ENCODE measurements around the gene RBM19. TPM values are rescaled to one million over a fixed set of nuclear protein-coding genes. Genes with fewer than 3 reads are reported as not detected.
"Not testable (repeated sequence)": the region's sequence is repeated elsewhere in the genome, so short reads cannot be mapped to it uniquely, and the experiment has no call there.

RBM19 gene
- total and polyA plus RNA-seq, 4 donors, result 14.6 to 33.6 (median 24.4) TPM

- 76% methylated on average over 4 of the region's 5 CpGs for WGBS (ENCODE audit: insufficient coverage)
- no peaks in the 10 kb centered on the region for H3K9me3 ChIP-seq (ENCODE audit: control insufficient read depth, insufficient read depth, low read length)
- no peak overlapping the region for H3K4me3 ChIP-seq (ENCODE audit: low read depth, low read length)
- peaks cover 10% of the 10 kb centered on the region for H3K27me3 ChIP-seq (ENCODE audit: control insufficient read depth, insufficient read depth, low read length)
- H3K4me1 ChIP-seq (ENCODE audit: control insufficient read depth, insufficient read depth, low read length), result no peaks in the 10 kb centered on the region
- H3K36me3 ChIP-seq (ENCODE audit: control insufficient read depth, insufficient read depth, low read length), result no peaks in the 10 kb centered on the region
- no peak overlapping the region for H3K27ac ChIP-seq (ENCODE audit: low read depth, low read length)
- DNase-seq (ENCODE audit: low read depth in 4 of 6, low spot score in 6 of 6), result no peak
Measured at GRCh38 chr12:114003286-114003685, 37.2 kb upstream of the RBM19 start.

- no peak for DNase-seq (ENCODE audit: low read depth in 4 of 6, low spot score in 6 of 6)
- no peak overlapping the region for H3K4me3 ChIP-seq (ENCODE audit: low read depth, low read length)
- H3K9me3 ChIP-seq (ENCODE audit: control insufficient read depth, insufficient read depth, low read length), result no peaks in the 10 kb centered on the region
- H3K27me3 ChIP-seq (ENCODE audit: control insufficient read depth, insufficient read depth, low read length), result peaks cover 13% of the 10 kb centered on the region
- no peaks in the 10 kb centered on the region for H3K4me1 ChIP-seq (ENCODE audit: control insufficient read depth, insufficient read depth, low read length)
- H3K27ac ChIP-seq (ENCODE audit: low read depth, low read length), result no peak overlapping the region
- no CpG with 5 or more reads among the region's 5 CpGs for WGBS (ENCODE audit: insufficient coverage)
- H3K36me3 ChIP-seq (ENCODE audit: control insufficient read depth, insufficient read depth, low read length), result no peaks in the 10 kb centered on the region
Measured at GRCh38 chr12:114001511-114002340, 35.6 kb upstream of the RBM19 start.

- Histone ChIP-seq H3K27me3 (ENCODE audit: control insufficient read depth, insufficient read depth, low read length) (peaks cover 17% of the 10 kb centered on the region), H3K4me1 (ENCODE audit: control insufficient read depth, insufficient read depth, low read length) (no peaks in the 10 kb centered on the region), H3K36me3 (ENCODE audit: control insufficient read depth, insufficient read depth, low read length) (no peaks in the 10 kb centered on the region), H3K4me3 (ENCODE audit: low read depth, low read length) (no peak overlapping the region), H3K9me3 (ENCODE audit: control insufficient read depth, insufficient read depth, low read length) (no peaks in the 10 kb centered on the region), H3K27ac (ENCODE audit: low read depth, low read length) (no peak overlapping the region)
- 88% methylated on average over 5 of the region's 8 CpGs for whole genome bisulfite sequencing (ENCODE audit: insufficient coverage)
- DNase-seq (ENCODE audit: low read depth in 4 of 6, low spot score in 6 of 6), result no peak
Measured at GRCh38 chr12:114000861-114001260, 34.7 kb upstream of the RBM19 start.

DNA sequence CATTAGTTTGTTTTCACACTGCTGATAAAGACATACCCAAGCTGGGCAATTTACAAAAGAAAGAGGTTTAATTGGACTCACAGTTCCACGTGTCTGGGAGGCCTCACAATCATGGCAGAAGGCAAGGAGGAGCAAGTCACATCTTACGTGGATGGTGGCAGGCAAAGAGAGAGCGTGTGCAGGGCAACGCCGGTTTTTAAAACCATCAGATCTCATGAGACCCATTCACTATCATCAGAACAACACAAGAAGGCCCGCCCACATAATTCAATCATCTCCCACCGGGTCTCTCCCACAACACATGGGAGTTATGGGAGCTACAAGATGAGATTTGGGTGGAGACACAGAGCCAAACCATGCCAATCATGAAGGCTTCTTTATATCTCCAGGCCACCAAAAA, 34.1 kb upstream of the RBM19 start:
- not testable (repeated sequence) for H3K36me3 ChIP-seq (ENCODE audit: control insufficient read depth, insufficient read depth, low read length); H3K9me3 ChIP-seq (ENCODE audit: control insufficient read depth, insufficient read depth, low read length); H3K4me1 ChIP-seq (ENCODE audit: control insufficient read depth, insufficient read depth, low read length); H3K27ac ChIP-seq (ENCODE audit: low read depth, low read length); H3K4me3 ChIP-seq (ENCODE audit: low read depth, low read length); DNase-seq (ENCODE audit: low read depth in 4 of 6, low spot score in 6 of 6)
- peaks cover 17% of the 10 kb centered on the region for H3K27me3 ChIP-seq (ENCODE audit: control insufficient read depth, insufficient read depth, low read length)
- WGBS (ENCODE audit: insufficient coverage), result 70% methylated on average over 3 of the region's 7 CpGs

- Histone ChIP-seq H3K4me3 (ENCODE audit: low read depth, low read length) (no peak overlapping the region), H3K9me3 (ENCODE audit: control insufficient read depth, insufficient read depth, low read length) (no peaks in the 10 kb centered on the region), H3K36me3 (ENCODE audit: control insufficient read depth, insufficient read depth, low read length) (no peaks in the 10 kb centered on the region), H3K4me1 (ENCODE audit: control insufficient read depth, insufficient read depth, low read length) (no peaks in the 10 kb centered on the region), H3K27ac (ENCODE audit: low read depth, low read length) (no peak overlapping the region), H3K27me3 (ENCODE audit: control insufficient read depth, insufficient read depth, low read length) (peaks cover 14% of the 10 kb centered on the region)
- no peak for DNase-seq (ENCODE audit: low read depth in 4 of 6, low spot score in 6 of 6)
- 69% methylated on average over 2 of the region's 3 CpGs for WGBS (ENCODE audit: insufficient coverage)
Measured at GRCh38 chr12:113997365-113997764, 31.2 kb upstream of the RBM19 start.

GRCh38 chr12:113996026-113996425, 29.9 kb upstream of the RBM19 start:
- no peaks in the 10 kb centered on the region for H3K4me1 ChIP-seq (ENCODE audit: control insufficient read depth, insufficient read depth, low read length)
- no peak overlapping the region for H3K27ac ChIP-seq (ENCODE audit: low read depth, low read length)
- DNase-seq (ENCODE audit: low read depth in 4 of 6, low spot score in 6 of 6), result no peak
- H3K36me3 ChIP-seq (ENCODE audit: control insufficient read depth, insufficient read depth, low read length), result no peaks in the 10 kb centered on the region
- H3K9me3 ChIP-seq (ENCODE audit: control insufficient read depth, insufficient read depth, low read length), result no peaks in the 10 kb centered on the region
- no peak overlapping the region for H3K4me3 ChIP-seq (ENCODE audit: low read depth, low read length)
- 26% methylated on average over 7 of the region's 7 CpGs for WGBS (ENCODE audit: insufficient coverage)
- H3K27me3 ChIP-seq (ENCODE audit: control insufficient read depth, insufficient read depth, low read length), result peaks cover 20% of the 10 kb centered on the region

GRCh38 chr12:113994051-113994450, 27.9 kb upstream of the RBM19 start:
- H3K9me3 ChIP-seq (ENCODE audit: control insufficient read depth, insufficient read depth, low read length), result no peaks in the 10 kb centered on the region
- no peaks in the 10 kb centered on the region for H3K36me3 ChIP-seq (ENCODE audit: control insufficient read depth, insufficient read depth, low read length)
- no peaks in the 10 kb centered on the region for H3K4me1 ChIP-seq (ENCODE audit: control insufficient read depth, insufficient read depth, low read length)
- H3K27ac ChIP-seq (ENCODE audit: low read depth, low read length), result no peak overlapping the region
- peaks cover 28% of the 10 kb centered on the region for H3K27me3 ChIP-seq (ENCODE audit: control insufficient read depth, insufficient read depth, low read length)
- H3K4me3 ChIP-seq (ENCODE audit: low read depth, low read length), result no peak overlapping the region
- WGBS (ENCODE audit: insufficient coverage), result no CpG with 5 or more reads among the region's 3 CpGs
- DNase-seq (ENCODE audit: low read depth in 4 of 6, low spot score in 6 of 6), result no peak

GRCh38 chr12:113992751-113993150, 26.6 kb upstream of the RBM19 start:
- H3K4me3 ChIP-seq (ENCODE audit: low read depth, low read length); DNase-seq (ENCODE audit: low read depth in 4 of 6, low spot score in 6 of 6); H3K36me3 ChIP-seq (ENCODE audit: control insufficient read depth, insufficient read depth, low read length); H3K4me1 ChIP-seq (ENCODE audit: control insufficient read depth, insufficient read depth, low read length); H3K27ac ChIP-seq (ENCODE audit: low read depth, low read length); H3K9me3 ChIP-seq (ENCODE audit: control insufficient read depth, insufficient read depth, low read length): not testable (repeated sequence)
- WGBS (ENCODE audit: insufficient coverage), result 80% methylated on average over 1 of the region's 4 CpGs
- H3K27me3 ChIP-seq (ENCODE audit: control insufficient read depth, insufficient read depth, low read length), result peaks cover 29% of the 10 kb centered on the region

GRCh38 chr12:113991224-113992044, 25.3 kb upstream of the RBM19 start:
- 60% methylated on average over 4 of the region's 6 CpGs for WGBS (ENCODE audit: insufficient coverage)
- H3K9me3 ChIP-seq (ENCODE audit: control insufficient read depth, insufficient read depth, low read length), result no peaks in the 10 kb centered on the region
- no peak for DNase-seq (ENCODE audit: low read depth in 4 of 6, low spot score in 6 of 6)
- no peaks in the 10 kb centered on the region for H3K36me3 ChIP-seq (ENCODE audit: control insufficient read depth, insufficient read depth, low read length)
- no peaks in the 10 kb centered on the region for H3K4me1 ChIP-seq (ENCODE audit: control insufficient read depth, insufficient read depth, low read length)
- no peak overlapping the region for H3K4me3 ChIP-seq (ENCODE audit: low read depth, low read length)
- peaks cover 28% of the 10 kb centered on the region for H3K27me3 ChIP-seq (ENCODE audit: control insufficient read depth, insufficient read depth, low read length)
- H3K27ac ChIP-seq (ENCODE audit: low read depth, low read length), result no peak overlapping the region

All from spinal cord (tissue), 10 donors.